ENCODE measurements around the gene IL22RA2.
A peak's percentile ranks its signal among the peaks of the same experiment; 100 is the strongest.

IL22RA2 gene

GRCh38 chr6:137166247-137167098, 7.0 kb downstream of the IL22RA2 start:
- H3K27me3 Mint-ChIP-seq: no peaks in the 10 kb centered on the region
- H3K36me3 Mint-ChIP-seq: peaks cover 3% of the 10 kb centered on the region
- H3K9me3 Mint-ChIP-seq: peaks cover 5% of the 10 kb centered on the region
- peak overlapping the region; percentile 67 for H3K27ac Mint-ChIP-seq
- DNase-seq (ENCODE audit: low spot score in 2 of 2): no peak
- peak overlapping the region; percentile 33 for H3K4me3 Mint-ChIP-seq
- ATAC-seq (ENCODE audit: low read depth): peak; percentile 43
- peaks cover 39% of the 10 kb centered on the region for H3K4me1 Mint-ChIP-seq

GRCh38 chr6:137165375-137166246, 7.8 kb downstream of the IL22RA2 start:
- Mint-ChIP-seq H3K4me1 (peaks cover 34% of the 10 kb centered on the region), H3K4me3 (peak overlapping the region; percentile 33), H3K36me3 (peaks cover 3% of the 10 kb centered on the region), H3K9me3 (peaks cover 5% of the 10 kb centered on the region), H3K27ac (peak overlapping the region; percentile 67), H3K27me3 (no peaks in the 10 kb centered on the region)
- ATAC-seq (ENCODE audit: low read depth): peak; percentile 87
- peak; percentile 38 to 50 for DNase-seq (ENCODE audit: low spot score in 2 of 2)

GRCh38 chr6:137163732-137164318, 9.6 kb downstream of the IL22RA2 start:
- Mint-ChIP-seq H3K27ac (no peak overlapping the region), H3K9me3 (peaks cover 3% of the 10 kb centered on the region), H3K4me1 (peaks cover 35% of the 10 kb centered on the region), H3K36me3 (peaks cover 3% of the 10 kb centered on the region), H3K4me3 (no peak overlapping the region), H3K27me3 (no peaks in the 10 kb centered on the region)
- ATAC-seq (ENCODE audit: low read depth) (no peak), DNase-seq (ENCODE audit: low spot score in 2 of 2) (no peak)

GRCh38 chr6:137162692-137163306, 10.6 kb downstream of the IL22RA2 start:
- peaks cover 3% of the 10 kb centered on the region for H3K9me3 Mint-ChIP-seq
- peaks cover 3% of the 10 kb centered on the region for H3K36me3 Mint-ChIP-seq
- H3K4me3 Mint-ChIP-seq: no peak overlapping the region
- no peaks in the 10 kb centered on the region for H3K27me3 Mint-ChIP-seq
- ATAC-seq (ENCODE audit: low read depth): no peak
- H3K4me1 Mint-ChIP-seq: peaks cover 35% of the 10 kb centered on the region
- no peak for DNase-seq (ENCODE audit: low spot score in 2 of 2)
- H3K27ac Mint-ChIP-seq: no peak overlapping the region

- peaks cover 31% of the 10 kb centered on the region for H3K4me1 Mint-ChIP-seq
- peaks cover 3% of the 10 kb centered on the region for H3K36me3 Mint-ChIP-seq
- H3K27ac Mint-ChIP-seq: no peak overlapping the region
Observed at GRCh38 chr6:137161949-137162348, 11.5 kb downstream of the IL22RA2 start.

GRCh38 chr6:137160763-137161162, 12.7 kb downstream of the IL22RA2 start:
- Mint-ChIP-seq H3K27ac (no peak overlapping the region), H3K4me3 (no peak overlapping the region)

More at GRCh38 chr6:137161949-137162348, 11.5 kb downstream of the IL22RA2 start:
- no peak for ATAC-seq (ENCODE audit: low read depth)
- no peaks in the 10 kb centered on the region for H3K27me3 Mint-ChIP-seq
- H3K4me3 Mint-ChIP-seq: no peak overlapping the region
- DNase-seq (ENCODE audit: low spot score in 2 of 2): no peak
- H3K9me3 Mint-ChIP-seq: peaks cover 3% of the 10 kb centered on the region

GRCh38 chr6:137159912-137160311, 13.5 kb downstream of the IL22RA2 start:
- H3K27me3 Mint-ChIP-seq: no peaks in the 10 kb centered on the region
- DNase-seq (ENCODE audit: low spot score in 2 of 2): no peak
- ATAC-seq (ENCODE audit: low read depth): no peak
- peaks cover 26% of the 10 kb centered on the region for H3K4me1 Mint-ChIP-seq
- H3K9me3 Mint-ChIP-seq: peaks cover 3% of the 10 kb centered on the region
- no peak overlapping the region for H3K4me3 Mint-ChIP-seq
- no peak overlapping the region for H3K27ac Mint-ChIP-seq
- peaks cover 3% of the 10 kb centered on the region for H3K36me3 Mint-ChIP-seq

More at GRCh38 chr6:137160763-137161162, 12.7 kb downstream of the IL22RA2 start:
- H3K27me3 Mint-ChIP-seq: no peaks in the 10 kb centered on the region
- peaks cover 3% of the 10 kb centered on the region for H3K36me3 Mint-ChIP-seq
- ATAC-seq (ENCODE audit: low read depth): no peak
- H3K4me1 Mint-ChIP-seq: peaks cover 31% of the 10 kb centered on the region
- peaks cover 3% of the 10 kb centered on the region for H3K9me3 Mint-ChIP-seq
- DNase-seq (ENCODE audit: low spot score in 2 of 2): no peak

- H3K27me3 Mint-ChIP-seq: no peaks in the 10 kb centered on the region
- no peak overlapping the region for H3K27ac Mint-ChIP-seq
- ATAC-seq (ENCODE audit: low read depth): no peak
- no peaks in the 10 kb centered on the region for H3K9me3 Mint-ChIP-seq
- H3K36me3 Mint-ChIP-seq: no peaks in the 10 kb centered on the region
- peaks cover 19% of the 10 kb centered on the region for H3K4me1 Mint-ChIP-seq
- H3K4me3 Mint-ChIP-seq: no peak overlapping the region
- DNase-seq (ENCODE audit: low spot score in 2 of 2): no peak
Observed at GRCh38 chr6:137157601-137158000, 15.8 kb downstream of the IL22RA2 start.

GRCh38 chr6:137156650-137157049, 16.8 kb downstream of the IL22RA2 start:
- peaks cover 5% of the 10 kb centered on the region for H3K36me3 Mint-ChIP-seq
- no peak for DNase-seq (ENCODE audit: low spot score in 2 of 2)
- H3K4me1 Mint-ChIP-seq: peaks cover 16% of the 10 kb centered on the region
- no peak overlapping the region for H3K27ac Mint-ChIP-seq
- no peak for ATAC-seq (ENCODE audit: low read depth)
- no peaks in the 10 kb centered on the region for H3K9me3 Mint-ChIP-seq
- no peaks in the 10 kb centered on the region for H3K27me3 Mint-ChIP-seq
- H3K4me3 Mint-ChIP-seq: no peak overlapping the region

- peaks cover 14% of the 10 kb centered on the region for H3K4me1 Mint-ChIP-seq
- H3K36me3 Mint-ChIP-seq: peaks cover 8% of the 10 kb centered on the region
- H3K27me3 Mint-ChIP-seq: no peaks in the 10 kb centered on the region
- no peak overlapping the region for H3K27ac Mint-ChIP-seq
- DNase-seq (ENCODE audit: low spot score in 2 of 2): no peak
- no peaks in the 10 kb centered on the region for H3K9me3 Mint-ChIP-seq
- H3K4me3 Mint-ChIP-seq: no peak overlapping the region
- peak; percentile 82 for ATAC-seq (ENCODE audit: low read depth)
Observed at GRCh38 chr6:137155830-137156229, 17.6 kb downstream of the IL22RA2 start.

GRCh38 chr6:137150072-137150471, 23.4 kb downstream of the IL22RA2 start:
- ATAC-seq (ENCODE audit: low read depth): peak; percentile 52
- H3K27ac Mint-ChIP-seq: peak overlapping the region; percentile 56
- peaks cover 9% of the 10 kb centered on the region for H3K36me3 Mint-ChIP-seq

GRCh38 chr6:137149035-137149393, 24.4 kb downstream of the IL22RA2 start:
- no peak for DNase-seq (ENCODE audit: low spot score in 2 of 2)
- no peak for ATAC-seq (ENCODE audit: low read depth)
- H3K27ac Mint-ChIP-seq: no peak overlapping the region
- H3K36me3 Mint-ChIP-seq: peaks cover 9% of the 10 kb centered on the region
- H3K4me3 Mint-ChIP-seq: no peak overlapping the region
- H3K9me3 Mint-ChIP-seq: no peaks in the 10 kb centered on the region
- no peaks in the 10 kb centered on the region for H3K27me3 Mint-ChIP-seq
- H3K4me1 Mint-ChIP-seq: peaks cover 5% of the 10 kb centered on the region

More at GRCh38 chr6:137150072-137150471, 23.4 kb downstream of the IL22RA2 start:
- H3K4me1 Mint-ChIP-seq: peaks cover 5% of the 10 kb centered on the region
- H3K27me3 Mint-ChIP-seq: no peaks in the 10 kb centered on the region
- no peaks in the 10 kb centered on the region for H3K9me3 Mint-ChIP-seq
- no peak for DNase-seq (ENCODE audit: low spot score in 2 of 2)
- H3K4me3 Mint-ChIP-seq: peak overlapping the region; percentile 24

GRCh38 chr6:137148306-137149034, 25.0 kb downstream of the IL22RA2 start:
- no peak for DNase-seq (ENCODE audit: low spot score in 2 of 2)
- H3K4me1 Mint-ChIP-seq: peaks cover 5% of the 10 kb centered on the region
- no peak for ATAC-seq (ENCODE audit: low read depth)
- no peaks in the 10 kb centered on the region for H3K27me3 Mint-ChIP-seq
- no peaks in the 10 kb centered on the region for H3K9me3 Mint-ChIP-seq
- H3K4me3 Mint-ChIP-seq: no peak overlapping the region
- H3K36me3 Mint-ChIP-seq: peaks cover 9% of the 10 kb centered on the region
- no peak overlapping the region for H3K27ac Mint-ChIP-seq
